Epidermal melanocyte (primary cell): Measurements from ENCODE around the gene ALDH2.
"Not testable (repeated sequence)": the region's sequence is repeated elsewhere in the genome, so short reads cannot be mapped to it uniquely, and the experiment has no call there.

ENCODE experiments used
- DNase-seq: peaks from one replicate; pipeline ENCODE4 v3.0.0; 2011; ENCODE audit warnings: low spot score; ENCODE audit not compliant: insufficient read length

ALDH2 gene

GRCh38 chr12:111825509-111825908, 58.8 kb downstream of the ALDH2 start:
- DNase-seq: no peak

- DNase-seq: no peak
These were observed 59.6 kb downstream of the ALDH2 start for GRCh38 chr12:111826316-111826715.

- DNase-seq: no peak
These were observed 60.3 kb downstream of the ALDH2 start for GRCh38 chr12:111826992-111827391.

GRCh38 chr12:111827907-111828306, 61.2 kb downstream of the ALDH2 start:
- no peak for DNase-seq

- DNase-seq: no peak
These were observed 61.7 kb downstream of the ALDH2 start for GRCh38 chr12:111828338-111828979.

GRCh38 chr12:111829635-111830034, 62.9 kb downstream of the ALDH2 start:
- DNase-seq: not testable (repeated sequence)

GRCh38 chr12:111834740-111835386, 68.1 kb downstream of the ALDH2 start:
- DNase-seq: not testable (repeated sequence)

GRCh38 chr12:111835531-111836181, 68.9 kb downstream of the ALDH2 start:
- DNase-seq: not testable (repeated sequence)

- DNase-seq: no peak
These were observed 71.6 kb downstream of the ALDH2 start for GRCh38 chr12:111838353-111838752.

GRCh38 chr12:111840807-111841206, 74.1 kb downstream of the ALDH2 start:
- peak; percentile 17 for DNase-seq

GRCh38 chr12:111841236-111841749, 74.6 kb downstream of the ALDH2 start:
- peak; percentile 26 for DNase-seq

- peak; percentile 98 for DNase-seq
These were observed 75.2 kb downstream of the ALDH2 start, which contains the start of gene MAPKAPK5 for GRCh38 chr12:111841750-111842555. Gene MAPKAPK5 (plus strand): TSS chr12:111842228. CDS start chr12:111842734, 506 bp downstream.

GRCh38 chr12:111842556-111843396, 76.0 kb downstream of the ALDH2 start:
- DNase-seq: no peak

GRCh38 chr12:111846016-111846415, 79.3 kb downstream of the ALDH2 start:
- DNase-seq: no peak

GRCh38 chr12:111850526-111850925, 83.8 kb downstream of the ALDH2 start:
- no peak for DNase-seq

GRCh38 chr12:111858186-111858585, 91.5 kb downstream of the ALDH2 start:
- DNase-seq: no peak

GRCh38 chr12:111858778-111859177, 92.0 kb downstream of the ALDH2 start:
- no peak for DNase-seq

GRCh38 chr12:111864913-111865312, 98.2 kb downstream of the ALDH2 start:
- DNase-seq: no peak
